HCT116 (cell line): ENCODE measurements around the gene SRP68. TPM values are rescaled to one million over a fixed set of nuclear protein-coding genes. Genes with fewer than 3 reads are reported as not detected.

Experiments
- ATAC-seq: fragments of 200-7000 bp; cut with Tn5 transposase; 2 replicates; pipeline ENCODE4 v1.9.1; 2020; ENCODE audit warnings: mild to moderate bottlenecking, moderate library complexity
- BruUV-seq: library from RNA; stranded (reverse); fragments of 400-500 nt; replicated peaks from 2 replicates; lab custom pipeline; 2021; lab: Mats Ljungman, UMichigan
- CTCF ChIA-PET: fragments of 300-600 bp; sonication (Branson Sonifier 250); formaldehyde crosslinking; loops from one replicate; lab custom pipeline; 2021; ENCODE audit warnings: antibody characterized with exemption; lab: Charles Lee
- POLR2A ChIA-PET: fragments of 300-600, 350-600 bp; sonication (Branson Sonifier 250); formaldehyde crosslinking; loops from one replicate; lab custom pipeline; 2021; ENCODE audit warnings: antibody characterized with exemption; lab: Charles Lee
- RAD21 ChIA-PET, 2 experiments: fragments of 300-600 bp; sonication (Branson Sonifier 250); formaldehyde crosslinking; loops; one replicate each; lab custom pipeline; 2023; ENCODE audit warnings: low total read pairs in 2 of 2; ENCODE audit not compliant: uncharacterized antibody in 2 of 2, unreplicated experiment in 2 of 2, low non-redundant PET in 1 of 2; lab: Charles Lee
- DNase-seq: peaks from one replicate; pipeline ENCODE4 v3.0.0-alpha.2; 2010; ENCODE audit warnings: low read depth, low spot score
- H2AFZ ChIP-seq: fragments of 200-600 bp; shearing (Covaris generic), sonication (generic); 2 replicates; pipeline ENCODE4 v1.6.1; 2017; ENCODE audit warnings: low read depth, mixed run types, mixed read lengths, antibody characterized with exemption, low read length; ENCODE audit not compliant: poor library complexity, severe bottlenecking
- H3K27ac ChIP-seq: 2 replicates; pipeline ENCODE4 v1.5.1; 2012; ENCODE audit warnings: low read depth, low read length
- H3K27me3 ChIP-seq: fragments of 200-600 bp; sonication (generic); 2 replicates; pipeline ENCODE4 v1.6.1; 2016; ENCODE audit warnings: mixed run types, low read length, mixed read lengths; ENCODE audit not compliant: insufficient read depth
- H3K36me3 ChIP-seq, 2 experiments: fragments of 200-500 bp in 1 of 2; fragments of 200-600 bp in 1 of 2; sonication (Bioruptor generic) in 1 of 2; sonication (generic) in 1 of 2; 2 replicates each; pipeline versions ENCODE4 v1.5.1 to v1.6.1; 2014 to 2016; ENCODE audit warnings: low read length in 2 of 2, inconsistent platforms in 1 of 2, mixed read lengths in 1 of 2, mixed run types in 1 of 2; ENCODE audit not compliant: insufficient read depth in 2 of 2, control insufficient read depth in 1 of 2
- H3K4me1 ChIP-seq, 2 experiments: fragments of 200-600 bp in 1 of 2; sonication (generic) in 1 of 2; 2 replicates each; pipeline versions ENCODE4 v1.5.1 to v1.6.1; 2012 to 2017; ENCODE audit warnings: low read length in 2 of 2, inconsistent platforms in 1 of 2, mild to moderate bottlenecking in 1 of 2, mixed read lengths in 1 of 2, mixed run types in 1 of 2, moderate library complexity in 1 of 2; ENCODE audit not compliant: insufficient read depth in 2 of 2, control insufficient read depth in 1 of 2
- H3K4me2 ChIP-seq: fragments of 200-600 bp; sonication (generic); 2 replicates; pipeline ENCODE4 v1.6.1; 2017; ENCODE audit warnings: mixed run types, low read length, mixed read lengths
- H3K4me3 ChIP-seq, 2 experiments: fragments of 200-600 bp in 1 of 2; sonication (generic) in 1 of 2; replicated peaks in 1 of 2; 2 replicates each; pipeline ENCODE4 v1.5.1; 2011 to 2016; ENCODE audit warnings: low read length in 2 of 2, control low read depth in 1 of 2, low read depth in 1 of 2, mild to moderate bottlenecking in 1 of 2, mixed read lengths in 1 of 2, mixed run types in 1 of 2
- H3K79me2 ChIP-seq: fragments of 200-600 bp; sonication (generic); 2 replicates; pipeline ENCODE4 v1.6.1; 2017; ENCODE audit warnings: mild to moderate bottlenecking, mixed run types, low read length, moderate library complexity, mixed read lengths; ENCODE audit not compliant: insufficient read depth
- H3K9ac ChIP-seq: fragments of 200-600 bp; sonication (generic); 2 replicates; pipeline ENCODE4 v1.6.1; 2016; ENCODE audit warnings: low read length, mixed read lengths
- H3K9me2 ChIP-seq: fragments of 200-600 bp; sonication (generic), shearing (Covaris generic); 2 replicates; pipeline ENCODE4 v1.6.1; 2017; ENCODE audit warnings: mixed run types, mild to moderate bottlenecking, moderate library complexity; ENCODE audit not compliant: insufficient read depth
- H3K9me3 ChIP-seq, 2 experiments: fragments of 200-500 bp in 1 of 2; fragments of 200-600 bp in 1 of 2; sonication (Bioruptor generic) in 1 of 2; sonication (generic) in 1 of 2; 2 replicates each; pipeline ENCODE4 v1.6.1; 2014 to 2017; ENCODE audit warnings: low read length in 2 of 2, mixed read lengths in 2 of 2, inconsistent platforms in 1 of 2, low read depth in 1 of 2, mild to moderate bottlenecking in 1 of 2, mixed run types in 1 of 2, moderate library complexity in 1 of 2; ENCODE audit not compliant: control insufficient read depth in 1 of 2, insufficient read depth in 1 of 2
- H4K20me1 ChIP-seq: fragments of 200-600 bp; sonication (generic), shearing (Covaris generic); 2 replicates; pipeline ENCODE4 v1.6.1; 2017; ENCODE audit warnings: mixed run types, mild to moderate bottlenecking, moderate library complexity; ENCODE audit not compliant: insufficient read depth
- ATF3 ChIP-seq: IDR thresholded peaks from 2 replicates; pipeline ENCODE4 v1.6.1; 2012
- CBX3 ChIP-seq: IDR thresholded peaks from 2 replicates; pipeline ENCODE4 v1.6.1; 2012; ENCODE audit warnings: low read depth
- MAX ChIP-seq: IDR thresholded peaks from 2 replicates; pipeline ENCODE4 v1.6.1; 2012
- POLR2AphosphoS5 ChIP-seq: IDR thresholded peaks from 2 replicates; pipeline ENCODE4 v1.6.1; 2011; ENCODE audit warnings: mild to moderate bottlenecking, low read depth, low read length, moderate library complexity
- TCF7L2 ChIP-seq: IDR thresholded peaks from 2 replicates; pipeline ENCODE4 v1.7.0; 2011; ENCODE audit warnings: borderline replicate concordance, inconsistent platforms; ENCODE audit not compliant: insufficient read depth, insufficient read length; ENCODE audit errors: extremely low read depth
- ZNF274 ChIP-seq: fragments of 200-500 bp; sonication (Bioruptor generic); IDR thresholded peaks from 2 replicates; pipeline ENCODE4 v1.6.1; 2014; ENCODE audit warnings: mild to moderate bottlenecking, low read depth, low read length, inconsistent platforms
- intact Hi-C: fragments of 100-400 bp; cut with micrococcal nuclease; formaldehyde crosslinking; loops from 2 replicates; pipeline ENCODE4 v1.10.0; 2022
- total RNA-seq: library from RNA; stranded (reverse); gene quantifications from one replicate; pipeline ENCODE4 v1.2.1, GENCODE V29; 2021; ENCODE audit not compliant: unreplicated experiment

Gene SRP68
- total RNA-seq, 1 experiment from 2014 or later, result 152 TPM

- DNase-seq, result no peak
- Histone ChIP-seq H2AFZ (no peak overlapping the region), H4K20me1 (no peaks in the 10 kb centered on the region), H3K9me3 (no peaks in the 10 kb centered on the region), H3K27me3 (no peaks in the 10 kb centered on the region), H3K4me1 (peaks cover 33 to 49% of the 10 kb centered on the region in 2 experiments), H3K36me3 (peaks cover 11 to 14% of the 10 kb centered on the region in 2 experiments), H3K4me2 (no peak overlapping the region; the same call in 1 of the 2 replicates), H3K9ac (no peak overlapping the region), H3K27ac (no peak overlapping the region; the same call in 1 of the 2 replicates), H3K79me2 (peaks cover 36% of the 10 kb centered on the region)
- ChIA-PET CTCF (interaction anchor here (0.7 to 1.2 kb wide), 2 partner anchors 11 to 19 kb away, joined by 3 to 4 read pairs; no protein-coding TSS in a partner anchor), RAD21 (no interaction called here)
- no peak for ATAC-seq
- no TSS peak for BruUV-seq
- no peak for TF ChIP-seq ZNF274
- TF ChIP-seq MAX, result no peak
- TF ChIP-seq, all 23 proteins: peak for 0
- H3K4me3 ChIP-seq, result no peak overlapping the region
- intact Hi-C loops, result loop anchor here (5.0 kb wide), 3 partner anchors 47 to 252 kb away; partner anchors contain the start of genes EXOC7, GALR2 and SRP68
- POLR2A ChIA-PET, result interaction anchor here (0.7 kb wide), 1 partner anchor 248 kb away, joined by 5 read pairs; no protein-coding TSS in a partner anchor
- H3K9me2 ChIP-seq, result no peaks in the 10 kb centered on the region
Observed at GRCh38 chr17:76025294-76025693, 47.0 kb downstream of the SRP68 start.

- Histone ChIP-seq H3K27ac (no peak overlapping the region; the same call in 1 of the 2 replicates), H3K36me3 (peaks cover 15 to 19% of the 10 kb centered on the region in 2 experiments), H2AFZ (no peak overlapping the region), H3K79me2 (peaks cover 36% of the 10 kb centered on the region), H3K9me2 (no peaks in the 10 kb centered on the region), H3K9me3 (no peaks in the 10 kb centered on the region), H3K27me3 (no peaks in the 10 kb centered on the region), H3K4me2 (no peak overlapping the region), H3K4me3 (no peak overlapping the region), H3K4me1 (peaks cover 25 to 39% of the 10 kb centered on the region in 2 experiments), H3K9ac (no peak overlapping the region), H4K20me1 (no peaks in the 10 kb centered on the region)
- CTCF ChIA-PET, result no interaction called here
- no peak for DNase-seq
- BruUV-seq, result no TSS peak
- TF ChIP-seq TCF7L2, result no peak
- TF ChIP-seq ATF3, result no peak
- TF ChIP-seq CBX3, result no peak
- TF ChIP-seq POLR2AphosphoS5, result no peak
- RAD21 ChIA-PET, result interaction anchor here in 1 of 2 experiments (0.6 kb wide), 1 partner anchor 152 kb away, joined by 3 read pairs; no protein-coding TSS in a partner anchor
- ATAC-seq, result no peak
- POLR2A ChIA-PET, result no interaction called here
- intact Hi-C loops, result no loop called here
Observed at GRCh38 chr17:76024353-76024752, 48.0 kb downstream of the SRP68 start.
